VCaP (cell line): ENCODE measurements around the gene LDB2.

ENCODE experiments used
- H3K27ac ChIP-seq: fragments of 450-650 bp; 2 replicates; pipeline ENCODE4 v1.5.1; 2017
- CTCF ChIP-seq: fragments of 450-650 bp; conservative IDR thresholded peaks from 2 replicates; pipeline ENCODE4 v1.5.1; 2017; ENCODE audit warnings: mild to moderate bottlenecking, moderate library complexity

The LDB2 gene

DNA sequence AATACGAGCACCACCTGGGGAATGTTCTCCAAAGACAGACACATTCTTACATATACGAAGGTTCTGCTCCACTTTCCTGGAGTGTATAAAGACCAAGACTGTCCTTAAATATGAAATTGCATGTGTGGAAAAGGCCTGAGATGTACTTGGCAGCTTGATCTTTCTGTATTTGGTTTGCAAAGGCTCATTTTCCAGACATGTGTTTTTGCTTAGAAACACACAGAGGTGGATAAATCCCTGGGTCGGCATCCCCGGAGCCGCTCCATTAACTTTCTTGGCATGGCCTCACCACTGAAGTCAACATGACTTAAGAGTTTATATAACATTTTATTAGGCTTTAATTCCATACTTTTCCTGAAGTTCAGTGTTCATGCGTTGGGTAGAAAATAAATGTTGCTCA, 239.4 kb downstream of the LDB2 start:
- no peak for TF ChIP-seq CTCF
- H3K27ac ChIP-seq, result no peak overlapping the region

DNA sequence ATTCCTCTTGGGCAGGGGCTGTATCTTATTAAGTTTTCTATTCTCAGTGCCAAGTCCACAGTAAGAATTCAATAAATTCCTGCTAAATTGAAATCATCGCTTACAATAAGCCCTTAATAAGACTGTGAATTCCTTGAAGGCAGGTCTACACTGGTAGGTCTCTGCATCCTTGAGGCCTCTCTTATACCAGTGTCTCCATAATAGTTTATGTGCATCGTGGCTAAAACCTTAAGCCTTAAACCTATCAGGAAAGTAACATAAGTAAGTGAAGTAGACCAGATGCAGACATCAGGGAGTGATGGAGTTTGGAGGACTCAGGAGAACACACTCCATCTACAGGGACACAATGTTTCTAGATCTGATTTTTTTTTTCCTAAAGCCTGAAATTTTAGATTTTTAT, 240.3 kb downstream of the LDB2 start:
- no peak overlapping the region for H3K27ac ChIP-seq
- no peak for TF ChIP-seq CTCF

DNA sequence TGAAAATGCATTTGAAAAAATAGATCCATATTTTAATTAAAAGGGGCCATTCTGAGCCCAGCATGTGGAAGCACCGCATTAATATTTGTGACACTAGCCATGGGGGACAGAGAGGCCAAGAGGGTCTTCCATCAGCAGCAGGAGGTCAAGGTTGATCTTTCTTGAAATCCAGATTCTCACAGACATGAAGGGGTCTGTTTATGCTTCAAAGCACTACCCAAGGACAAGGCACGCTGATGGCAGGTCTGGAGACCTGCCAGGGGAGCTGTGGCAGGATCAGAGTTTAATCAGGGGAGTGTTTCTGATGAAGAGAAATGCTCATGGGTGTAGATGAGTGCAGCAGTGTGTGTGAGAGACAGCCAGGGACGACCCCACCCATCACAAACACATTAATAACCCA, 243.3 kb downstream of the LDB2 start:
- TF ChIP-seq CTCF, result no peak

DNA sequence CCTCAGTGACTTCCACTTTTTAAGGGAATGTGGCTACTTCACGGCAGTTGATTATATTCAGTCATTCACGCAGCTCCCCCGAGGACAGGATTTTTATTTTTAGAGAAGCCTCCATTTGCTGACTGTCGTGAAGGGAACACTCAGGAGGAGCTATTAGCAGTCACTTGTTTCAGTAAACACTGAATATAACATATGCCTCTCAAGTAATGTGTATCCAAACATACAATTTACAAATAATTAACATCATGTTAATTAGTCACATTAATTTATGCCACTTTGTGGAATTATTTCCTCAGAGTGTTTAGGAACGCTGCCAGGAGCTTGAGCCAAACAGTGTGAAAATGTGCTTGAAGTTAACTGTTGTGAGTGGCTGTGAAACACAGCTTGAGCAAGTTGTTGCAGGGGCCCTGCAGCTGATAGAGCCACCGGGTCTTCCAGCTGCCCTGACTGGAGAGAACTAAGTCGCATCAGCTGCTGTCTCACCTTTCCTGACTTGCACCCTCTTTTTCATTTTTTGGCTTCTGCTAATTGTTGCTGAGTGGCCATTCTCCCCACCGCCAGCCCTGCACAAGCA, 245.6 kb downstream of the LDB2 start:
- H3K27ac ChIP-seq, result no peak overlapping the region
- no peak for TF ChIP-seq CTCF

More for the DNA sequence above, 243.3 kb downstream of the LDB2 start:
- no peak overlapping the region for H3K27ac ChIP-seq

DNA sequence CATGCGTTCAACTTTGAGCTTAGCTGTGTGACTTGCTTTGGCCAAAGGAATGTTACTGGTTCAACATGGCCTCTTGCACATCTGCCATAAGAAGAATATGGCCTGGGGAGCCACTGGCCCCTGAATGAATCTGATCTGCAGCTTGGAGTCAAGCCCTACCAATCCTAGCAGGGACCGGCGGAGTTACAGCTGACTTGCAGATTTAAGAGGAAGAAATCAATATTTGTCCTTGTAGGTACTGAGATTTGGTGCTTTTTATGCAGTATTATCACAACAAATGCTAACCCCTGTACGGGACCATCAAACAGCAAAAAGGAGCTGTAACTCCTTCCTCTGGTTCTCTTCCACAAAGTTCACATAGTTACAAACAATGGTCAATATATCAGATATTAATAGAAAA, 252.0 kb downstream of the LDB2 start:
- TF ChIP-seq CTCF, result no peak
- no peak overlapping the region for H3K27ac ChIP-seq

GRCh38 chr4:16643893-16644292, 254.6 kb downstream of the LDB2 start:
- TF ChIP-seq CTCF, result no peak
- H3K27ac ChIP-seq, result no peak overlapping the region

- H3K27ac ChIP-seq, result no peak overlapping the region
- TF ChIP-seq CTCF, result peak; percentile 70
Measured at GRCh38 chr4:16642897-16643296, 255.5 kb downstream of the LDB2 start.
